ENCODE data around the gene MINDY4B. TPM values are rescaled to one million over a fixed set of nuclear protein-coding genes. Genes with fewer than 3 reads are reported as not detected.

The MINDY4B gene
- total RNA-seq, 1 experiment from 2014 or later = not detected

GRCh38 chr3:150928234-150928633 lies 23.0 kb upstream of the MINDY4B start:
- Histone ChIP-seq H3K4me1 (ENCODE audit: low read length) (no peaks in the 10 kb centered on the region), H3K27me3 (ENCODE audit: low read length) (no peaks in the 10 kb centered on the region), H3K4me2 (ENCODE audit: low read depth, low read length, poor library complexity, severe bottlenecking) (no peak overlapping the region), H3K27ac (ENCODE audit: low read length) (no peak overlapping the region), H3K4me3 (ENCODE audit: low read length) (no peak overlapping the region), H3K9me3 (ENCODE audit: low read length) (no peaks in the 10 kb centered on the region), H3K9ac (ENCODE audit: low read length) (no peak overlapping the region), H3K9me2 (replicated peaks; ENCODE audit: insufficient read depth, low read length) (no peaks in the 10 kb centered on the region), H2AFZ (ENCODE audit: low read length) (no peak overlapping the region), H3K36me3 (ENCODE audit: insufficient read depth, low read length) (no peaks in the 10 kb centered on the region), H3K79me2 (ENCODE audit: low read length) (no peaks in the 10 kb centered on the region), H4K20me1 (ENCODE audit: insufficient read depth, low read depth, low read length) (no peaks in the 10 kb centered on the region)
- DNase-seq = no peak

GRCh38 chr3:150926328-150926727 lies 21.1 kb upstream of the MINDY4B start:
- Histone ChIP-seq H2AFZ (ENCODE audit: low read length) (no peak overlapping the region), H3K4me2 (ENCODE audit: low read depth, low read length, poor library complexity, severe bottlenecking) (no peak overlapping the region), H3K27ac (ENCODE audit: low read length) (no peak overlapping the region), H3K9me3 (ENCODE audit: low read length) (no peaks in the 10 kb centered on the region), H4K20me1 (ENCODE audit: insufficient read depth, low read depth, low read length) (no peaks in the 10 kb centered on the region), H3K79me2 (ENCODE audit: low read length) (no peaks in the 10 kb centered on the region), H3K27me3 (ENCODE audit: low read length) (no peaks in the 10 kb centered on the region), H3K9ac (ENCODE audit: low read length) (no peak overlapping the region), H3K36me3 (ENCODE audit: insufficient read depth, low read length) (no peaks in the 10 kb centered on the region), H3K9me2 (replicated peaks; ENCODE audit: insufficient read depth, low read length) (no peaks in the 10 kb centered on the region), H3K4me1 (ENCODE audit: low read length) (no peaks in the 10 kb centered on the region), H3K4me3 (ENCODE audit: low read length) (no peak overlapping the region)
- DNase-seq = no peak

GRCh38 chr3:150925751-150926201 lies 20.5 kb upstream of the MINDY4B start:
- Histone ChIP-seq H3K79me2 (ENCODE audit: low read length) (no peaks in the 10 kb centered on the region), H3K9ac (ENCODE audit: low read length) (no peak overlapping the region), H3K4me1 (ENCODE audit: low read length) (no peaks in the 10 kb centered on the region), H3K4me2 (ENCODE audit: low read depth, low read length, poor library complexity, severe bottlenecking) (no peak overlapping the region), H3K9me2 (replicated peaks; ENCODE audit: insufficient read depth, low read length) (no peaks in the 10 kb centered on the region), H2AFZ (ENCODE audit: low read length) (no peak overlapping the region), H3K36me3 (ENCODE audit: insufficient read depth, low read length) (no peaks in the 10 kb centered on the region), H4K20me1 (ENCODE audit: insufficient read depth, low read depth, low read length) (no peaks in the 10 kb centered on the region), H3K27me3 (ENCODE audit: low read length) (no peaks in the 10 kb centered on the region), H3K9me3 (ENCODE audit: low read length) (no peaks in the 10 kb centered on the region), H3K4me3 (ENCODE audit: low read length) (no peak overlapping the region), H3K27ac (ENCODE audit: low read length) (no peak overlapping the region)
- peak; percentile 79 for DNase-seq

- no peak overlapping the region for H3K4me3 ChIP-seq (ENCODE audit: low read length)
- no peak overlapping the region for H3K27ac ChIP-seq (ENCODE audit: low read length)
- no peaks in the 10 kb centered on the region for H3K9me3 ChIP-seq (ENCODE audit: low read length)
- no peaks in the 10 kb centered on the region for H3K79me2 ChIP-seq (ENCODE audit: low read length)
- no peaks in the 10 kb centered on the region; the same call in 1 of the 2 replicates for H3K27me3 ChIP-seq (ENCODE audit: low read length)
- no peaks in the 10 kb centered on the region for H4K20me1 ChIP-seq (ENCODE audit: insufficient read depth, low read depth, low read length)
- DNase-seq = no peak
- H3K9me2 ChIP-seq (replicated peaks; ENCODE audit: insufficient read depth, low read length) = no peaks in the 10 kb centered on the region
- no peak overlapping the region for H3K9ac ChIP-seq (ENCODE audit: low read length)
- no peak overlapping the region for H2AFZ ChIP-seq (ENCODE audit: low read length)
- no peaks in the 10 kb centered on the region for H3K36me3 ChIP-seq (ENCODE audit: insufficient read depth, low read length)
- no peak overlapping the region for H3K4me2 ChIP-seq (ENCODE audit: low read depth, low read length, poor library complexity, severe bottlenecking)
- H3K4me1 ChIP-seq (ENCODE audit: low read length) = peaks cover 7% of the 10 kb centered on the region
Observed at GRCh38 chr3:150922611-150923010, 17.4 kb upstream of the MINDY4B start.

GRCh38 chr3:150921209-150921608 lies 16.0 kb upstream of the MINDY4B start:
- H3K4me2 ChIP-seq (ENCODE audit: low read depth, low read length, poor library complexity, severe bottlenecking) = no peak overlapping the region
- H3K79me2 ChIP-seq (ENCODE audit: low read length) = no peaks in the 10 kb centered on the region
- H3K9me3 ChIP-seq (ENCODE audit: low read length) = no peaks in the 10 kb centered on the region
- H3K4me1 ChIP-seq (ENCODE audit: low read length) = peaks cover 9% of the 10 kb centered on the region
- no peaks in the 10 kb centered on the region; the same call in 1 of the 2 replicates for H3K27me3 ChIP-seq (ENCODE audit: low read length)
- DNase-seq = no peak
- no peaks in the 10 kb centered on the region for H3K36me3 ChIP-seq (ENCODE audit: insufficient read depth, low read length)
- H4K20me1 ChIP-seq (ENCODE audit: insufficient read depth, low read depth, low read length) = no peaks in the 10 kb centered on the region
- no peak overlapping the region for H3K27ac ChIP-seq (ENCODE audit: low read length)
- H3K9ac ChIP-seq (ENCODE audit: low read length) = no peak overlapping the region
- H3K9me2 ChIP-seq (replicated peaks; ENCODE audit: insufficient read depth, low read length) = no peaks in the 10 kb centered on the region
- H2AFZ ChIP-seq (ENCODE audit: low read length) = no peak overlapping the region
- H3K4me3 ChIP-seq (ENCODE audit: low read length) = no peak overlapping the region

GRCh38 chr3:150920236-150920635 lies 15.0 kb upstream of the MINDY4B start:
- Histone ChIP-seq H3K27ac (ENCODE audit: low read length) (no peak overlapping the region), H4K20me1 (ENCODE audit: insufficient read depth, low read depth, low read length) (no peaks in the 10 kb centered on the region), H3K4me2 (ENCODE audit: low read depth, low read length, poor library complexity, severe bottlenecking) (no peak overlapping the region), H3K9me3 (ENCODE audit: low read length) (no peaks in the 10 kb centered on the region), H3K4me1 (ENCODE audit: low read length) (peaks cover 9% of the 10 kb centered on the region), H3K36me3 (ENCODE audit: insufficient read depth, low read length) (no peaks in the 10 kb centered on the region), H3K9ac (ENCODE audit: low read length) (no peak overlapping the region), H3K79me2 (ENCODE audit: low read length) (no peaks in the 10 kb centered on the region), H3K27me3 (ENCODE audit: low read length) (no peaks in the 10 kb centered on the region; the same call in 1 of the 2 replicates), H3K9me2 (replicated peaks; ENCODE audit: insufficient read depth, low read length) (no peaks in the 10 kb centered on the region), H2AFZ (ENCODE audit: low read length) (no peak overlapping the region), H3K4me3 (ENCODE audit: low read length) (no peak overlapping the region)
- no peak for DNase-seq

- no peak overlapping the region for H2AFZ ChIP-seq (ENCODE audit: low read length)
- H3K4me3 ChIP-seq (ENCODE audit: low read length) = no peak overlapping the region
- H3K9me3 ChIP-seq (ENCODE audit: low read length) = no peaks in the 10 kb centered on the region
- no peaks in the 10 kb centered on the region for H3K79me2 ChIP-seq (ENCODE audit: low read length)
- no peak for DNase-seq
- no peaks in the 10 kb centered on the region for H3K36me3 ChIP-seq (ENCODE audit: insufficient read depth, low read length)
- no peak overlapping the region; the same call in 1 of the 2 replicates for H3K9ac ChIP-seq (ENCODE audit: low read length)
- no peaks in the 10 kb centered on the region for H4K20me1 ChIP-seq (ENCODE audit: insufficient read depth, low read depth, low read length)
- H3K9me2 ChIP-seq (replicated peaks; ENCODE audit: insufficient read depth, low read length) = no peaks in the 10 kb centered on the region
- H3K27me3 ChIP-seq (ENCODE audit: low read length) = no peaks in the 10 kb centered on the region; the same call in 1 of the 2 replicates
- peak overlapping the region; percentile 33 for H3K4me2 ChIP-seq (ENCODE audit: low read depth, low read length, poor library complexity, severe bottlenecking)
- H3K27ac ChIP-seq (ENCODE audit: low read length) = no peak overlapping the region
- H3K4me1 ChIP-seq (ENCODE audit: low read length) = peaks cover 9% of the 10 kb centered on the region
Observed at GRCh38 chr3:150917951-150918350, 12.7 kb upstream of the MINDY4B start.

GRCh38 chr3:150913133-150913922 lies 8.1 kb upstream of the MINDY4B start:
- Histone ChIP-seq H3K27ac (ENCODE audit: low read length) (no peak overlapping the region), H4K20me1 (ENCODE audit: insufficient read depth, low read depth, low read length) (no peaks in the 10 kb centered on the region), H3K4me1 (ENCODE audit: low read length) (peaks cover 9% of the 10 kb centered on the region), H3K9ac (ENCODE audit: low read length) (no peak overlapping the region), H3K79me2 (ENCODE audit: low read length) (no peaks in the 10 kb centered on the region), H3K9me2 (replicated peaks; ENCODE audit: insufficient read depth, low read length) (no peaks in the 10 kb centered on the region), H3K27me3 (ENCODE audit: low read length) (no peaks in the 10 kb centered on the region), H2AFZ (ENCODE audit: low read length) (no peak overlapping the region), H3K9me3 (ENCODE audit: low read length) (no peaks in the 10 kb centered on the region), H3K4me3 (ENCODE audit: low read length) (no peak overlapping the region), H3K4me2 (ENCODE audit: low read depth, low read length, poor library complexity, severe bottlenecking) (no peak overlapping the region), H3K36me3 (ENCODE audit: insufficient read depth, low read length) (no peaks in the 10 kb centered on the region)
- DNase-seq = no peak

Data from Karpas-422 (cell line).